ENCODE results near the gene BBS9. TPM values are rescaled to one million over a fixed set of nuclear protein-coding genes. Genes with fewer than 3 reads are reported as not detected.

Gene BBS9
- total and polyA plus RNA-seq, 2 donors (not counting 3 experiments of a cell fraction or from before 2014, with no cell fraction given): 5.7 to 17.4 TPM

- intact Hi-C loops (cut with micrococcal nuclease): no loop called here
- POLR2A ChIA-PET: no interaction called here
- Histone ChIP-seq H4K20me1 (replicated peaks; ENCODE audit: control insufficient read depth, extremely low read depth, insufficient read depth, low read length) (no peaks in the 10 kb centered on the region), H3K36me3 (ENCODE audit: control insufficient read depth in 2 of 2, extremely low read depth in 1 of 2, insufficient read depth in 2 of 2, low read length in 2 of 2) (no peaks in the 10 kb centered on the region), H3K9me1 (replicated peaks; ENCODE audit: control insufficient read depth, extremely low read depth, insufficient read depth, low read length) (no peaks in the 10 kb centered on the region), H3K9ac (replicated peaks; ENCODE audit: extremely low read depth, insufficient read depth, low read length) (no peak overlapping the region), H3K4me3 (replicated peaks in 1 of 3; ENCODE audit: insufficient read depth in 1 of 3, low read depth in 1 of 3, low read length in 3 of 3) (no peak overlapping the region), H3K27ac (ENCODE audit: insufficient read depth, low read depth, low read length) (no peak overlapping the region), H2AFZ (ENCODE audit: low read depth, low read length) (peak overlapping the region; percentile 10), H3K79me2 (ENCODE audit: control insufficient read depth, insufficient read depth, low read length) (no peaks in the 10 kb centered on the region), H3K4me1 (ENCODE audit: control insufficient read depth, extremely low read depth, insufficient read depth, low read length) (no peaks in the 10 kb centered on the region), H3K9me3 (replicated peaks; ENCODE audit: control insufficient read depth, insufficient read depth, low read length) (no peaks in the 10 kb centered on the region), H3K4me2 (ENCODE audit: insufficient read depth, low read length) (no peak overlapping the region), H3K27me3 (ENCODE audit: control insufficient read depth in 2 of 2, insufficient read depth in 2 of 2, low read length in 2 of 2) (no peaks in the 10 kb centered on the region)
- CTCF ChIA-PET: interaction anchor here (0.8 to 1.6 kb wide), 4 partner anchors 11 to 485 kb away, joined by 3 to 6 read pairs (median 4); no protein-coding TSS in a partner anchor
- TF ChIP-seq MAX (IDR thresholded peaks at IDR 0.05; ENCODE audit: insufficient read depth, insufficient read length) (no peak), MYC (IDR thresholded peaks at IDR 0.05; ENCODE audit: low read depth, low read length) (no peak), JUN (IDR thresholded peaks at IDR 0.05; ENCODE audit: borderline replicate concordance, insufficient read depth, insufficient read length, low read depth) (no peak), CTCF (IDR thresholded peaks at IDR 0.05; ENCODE audit: extremely low read depth in 1 of 2, insufficient read depth in 1 of 2, low read depth in 1 of 2, low read length in 2 of 2) (no peak), POLR2AphosphoS5 (IDR thresholded peaks at IDR 0.05; ENCODE audit: insufficient read depth, low read depth, low read length) (no peak), EZH2 (IDR thresholded peaks at IDR 0.05; ENCODE audit: borderline replicate concordance, low read depth, low read length, severe bottlenecking) (no peak), POLR2A (IDR thresholded peaks at IDR 0.05; ENCODE audit: low read depth, low read length) (no peak), FOS (IDR thresholded peaks at IDR 0.05; ENCODE audit: borderline replicate concordance, insufficient read depth, low read length) (no peak), GATA2 (IDR thresholded peaks at IDR 0.05; ENCODE audit: insufficient read depth, insufficient read length, low read depth, low read length) (no peak)
- dilution Hi-C loops (cut with MboI; ENCODE audit: extremely low pct_ligation_motif_present, low sequenced_read_pairs): no loop called here
- BruUV-seq (replicated peaks): no TSS peak
- DNase-seq (ENCODE audit: low read depth, low spot score) (peak; percentile 76), FAIRE-seq (peak; percentile 70)
These were observed 318.7 kb downstream of the BBS9 start for GRCh38 chr7:33448035-33448434.

Measured in endothelial cell of umbilical vein (primary cell).